ENCODE data around the gene CHST9.

CHST9 gene

DNA sequence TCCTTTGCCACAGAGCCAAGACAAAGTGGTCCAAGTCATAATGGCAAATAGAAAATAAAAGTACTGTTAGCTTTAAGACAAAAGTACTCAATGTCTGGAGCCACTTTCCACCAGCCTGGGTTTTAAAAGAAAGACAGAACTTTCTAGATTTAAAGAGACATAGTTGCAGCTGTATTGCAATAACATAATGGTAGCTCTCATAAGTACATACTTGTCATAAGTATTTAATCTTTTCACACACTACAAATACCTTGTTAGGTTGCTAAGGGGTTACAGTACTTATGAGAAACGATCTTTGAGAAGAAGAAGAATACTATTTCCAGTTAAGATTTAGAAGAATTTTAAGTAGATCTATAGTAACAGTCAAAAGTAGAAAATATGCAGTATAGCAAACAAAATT lies 290.7 kb downstream of the CHST9 start:
- DNase-seq (ENCODE audit: extremely low read depth, low read depth): no peak
- no peak overlapping the region for H3K4me3 ChIP-seq (replicated peaks; ENCODE audit: low read depth, low read length)
- TF ChIP-seq, protein P1, sequence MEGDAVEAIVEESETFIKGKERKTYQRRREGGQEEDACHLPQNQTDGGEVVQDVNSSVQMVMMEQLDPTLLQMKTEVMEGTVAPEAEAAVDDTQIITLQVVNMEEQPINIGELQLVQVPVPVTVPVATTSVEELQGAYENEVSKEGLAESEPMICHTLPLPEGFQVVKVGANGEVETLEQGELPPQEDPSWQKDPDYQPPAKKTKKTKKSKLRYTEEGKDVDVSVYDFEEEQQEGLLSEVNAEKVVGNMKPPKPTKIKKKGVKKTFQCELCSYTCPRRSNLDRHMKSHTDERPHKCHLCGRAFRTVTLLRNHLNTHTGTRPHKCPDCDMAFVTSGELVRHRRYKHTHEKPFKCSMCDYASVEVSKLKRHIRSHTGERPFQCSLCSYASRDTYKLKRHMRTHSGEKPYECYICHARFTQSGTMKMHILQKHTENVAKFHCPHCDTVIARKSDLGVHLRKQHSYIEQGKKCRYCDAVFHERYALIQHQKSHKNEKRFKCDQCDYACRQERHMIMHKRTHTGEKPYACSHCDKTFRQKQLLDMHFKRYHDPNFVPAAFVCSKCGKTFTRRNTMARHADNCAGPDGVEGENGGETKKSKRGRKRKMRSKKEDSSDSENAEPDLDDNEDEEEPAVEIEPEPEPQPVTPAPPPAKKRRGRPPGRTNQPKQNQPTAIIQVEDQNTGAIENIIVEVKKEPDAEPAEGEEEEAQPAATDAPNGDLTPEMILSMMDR (IDR thresholded peaks at IDR 0.05; ENCODE audit: low read depth, low read length, missing control alignments): no peak

DNA sequence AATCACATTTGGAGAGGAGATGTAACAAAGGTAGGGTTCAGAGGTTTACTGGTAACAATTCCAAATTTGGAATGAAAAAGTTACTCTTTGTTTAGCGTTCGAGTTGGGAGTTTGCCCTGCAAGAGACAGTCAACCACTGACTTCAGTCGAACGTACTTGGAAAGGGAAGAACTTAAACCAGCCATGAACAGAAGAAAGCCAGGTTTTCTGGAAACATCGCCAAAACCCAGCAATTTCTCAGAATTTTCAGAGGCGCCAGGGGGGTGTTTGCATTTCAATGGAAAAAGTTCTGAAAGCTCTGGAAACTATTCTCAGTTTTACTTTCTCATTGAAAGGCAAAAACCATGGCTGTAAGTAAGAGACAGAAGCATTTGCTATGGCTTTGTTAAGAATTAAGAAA lies 291.1 kb downstream of the CHST9 start:
- H3K4me3 ChIP-seq (replicated peaks; ENCODE audit: low read depth, low read length): no peak overlapping the region
- TF ChIP-seq, protein P1 (IDR thresholded peaks at IDR 0.05; ENCODE audit: low read depth, low read length, missing control alignments): no peak
- no peak for DNase-seq (ENCODE audit: extremely low read depth, low read depth)

DNA sequence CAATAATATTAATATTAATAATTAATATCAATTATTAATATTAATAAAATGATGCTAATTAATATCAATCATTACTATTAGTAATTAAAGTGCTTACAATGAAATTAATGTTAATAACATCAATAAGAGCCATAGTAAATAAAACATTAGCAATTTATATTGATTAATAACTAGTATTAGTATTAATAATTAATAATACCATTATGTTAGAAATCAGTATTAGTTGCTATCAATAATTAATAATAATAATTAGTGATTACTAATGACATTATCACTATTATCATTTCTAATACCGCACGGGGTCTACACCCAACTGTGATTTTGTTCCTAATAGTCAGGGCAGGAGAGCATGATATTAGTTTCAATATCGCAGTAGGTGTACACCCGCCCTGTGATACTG lies 296.8 kb downstream of the CHST9 start:
- no peak for DNase-seq (ENCODE audit: extremely low read depth, low read depth)
- TF ChIP-seq, protein P1 (IDR thresholded peaks at IDR 0.05; ENCODE audit: low read depth, low read length, missing control alignments): no peak
- H3K4me3 ChIP-seq (replicated peaks; ENCODE audit: low read depth, low read length): no peak overlapping the region

DNA sequence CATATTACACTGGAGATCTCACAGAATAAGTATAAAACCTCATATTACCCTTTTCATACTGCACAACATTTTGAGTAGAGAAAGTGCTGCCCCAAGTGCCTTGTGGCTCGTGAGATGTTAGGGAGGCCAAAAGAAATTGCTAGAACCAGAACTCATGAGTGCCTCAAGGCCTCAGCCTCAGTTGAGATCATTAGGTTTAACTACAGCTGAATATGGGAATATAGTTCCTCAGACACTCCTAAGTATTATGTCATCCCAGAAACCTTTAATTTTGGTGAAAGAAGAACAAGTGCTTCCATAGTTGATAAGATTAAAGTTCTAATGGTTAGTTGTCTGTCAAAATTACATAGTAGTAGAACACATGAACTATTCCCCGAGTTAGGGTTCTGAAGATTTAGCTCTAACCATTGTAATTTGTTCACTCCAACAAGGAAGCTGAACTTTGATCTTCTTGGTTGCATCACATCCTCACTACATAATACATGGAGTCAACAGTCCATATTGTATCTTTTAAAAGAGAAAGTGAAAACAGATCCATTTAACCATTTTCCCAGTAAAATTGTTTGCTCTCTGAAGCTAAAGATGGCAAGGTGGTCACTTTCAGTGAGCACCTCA lies 310.0 kb downstream of the CHST9 start:
- no peak overlapping the region for H3K4me3 ChIP-seq (replicated peaks; ENCODE audit: low read depth, low read length)
- DNase-seq (ENCODE audit: extremely low read depth, low read depth): no peak
- TF ChIP-seq, protein P1 (IDR thresholded peaks at IDR 0.05; ENCODE audit: low read depth, low read length, missing control alignments): no peak

DNA sequence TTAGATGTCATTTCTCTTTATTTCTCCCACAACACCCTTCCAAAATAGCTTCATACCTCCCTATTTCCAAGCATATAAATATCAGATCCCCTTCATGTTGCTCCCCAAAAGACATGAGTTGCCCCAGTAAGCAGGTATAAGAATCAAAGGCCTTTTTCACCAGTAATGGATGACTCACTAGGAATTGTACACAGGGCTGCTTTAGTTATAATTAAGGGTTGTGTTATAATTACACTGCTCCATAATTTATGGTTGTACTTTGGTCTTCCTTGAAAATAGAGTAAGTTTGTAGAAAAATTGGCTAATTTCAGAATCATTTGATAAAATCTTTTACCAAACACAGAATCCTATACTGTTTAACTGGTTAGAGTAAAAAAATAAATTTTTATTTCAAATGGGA lies 310.8 kb downstream of the CHST9 start:
- H3K4me3 ChIP-seq (replicated peaks; ENCODE audit: low read depth, low read length): no peak overlapping the region
- no peak for DNase-seq (ENCODE audit: extremely low read depth, low read depth)
- TF ChIP-seq, protein P1 (IDR thresholded peaks at IDR 0.05; ENCODE audit: low read depth, low read length, missing control alignments): no peak

DNA sequence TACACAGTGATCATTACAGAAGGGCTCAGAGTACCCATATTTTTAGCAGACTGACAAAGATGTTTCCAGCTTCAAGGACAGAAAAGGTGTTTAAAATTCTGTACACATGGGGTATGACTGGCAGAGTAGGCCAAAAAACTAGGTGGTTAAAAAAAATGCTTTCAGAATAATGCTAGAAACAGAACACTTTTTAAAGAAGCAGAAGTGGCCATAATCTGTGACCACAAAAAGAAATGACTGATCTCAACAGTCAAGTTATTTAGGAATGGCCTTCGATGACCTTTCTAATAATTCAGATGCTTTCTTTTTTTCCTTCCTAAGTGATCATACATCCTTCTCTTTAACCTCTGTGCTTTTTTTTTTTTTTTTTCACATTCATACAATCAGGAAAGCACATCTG lies 315.5 kb downstream of the CHST9 start:
- TF ChIP-seq, protein P1 (IDR thresholded peaks at IDR 0.05; ENCODE audit: low read depth, low read length, missing control alignments): no peak

More for the DNA sequence above, 315.5 kb downstream of the CHST9 start:
- no peak overlapping the region for H3K4me3 ChIP-seq (replicated peaks; ENCODE audit: low read depth, low read length)
- DNase-seq (ENCODE audit: extremely low read depth, low read depth): no peak

All from HFF-Myc (cell line).